ENCODE data around the gene B3GALT6.

- no peak for TF ChIP-seq CTCF (IDR thresholded peaks at IDR 0.05)
- no peak for TF ChIP-seq POLR2A (IDR thresholded peaks at IDR 0.05)
- TF ChIP-seq EP300 (IDR thresholded peaks at IDR 0.05): no peak
Observed at GRCh38 chr1:1264026-1264425, 32.0 kb downstream of the B3GALT6 start.
